Measurements from ENCODE around the gene FUBP3.

GRCh38 chr9:130598188-130598587 lies 18.8 kb downstream of the FUBP3 start:
- TF ChIP-seq CTCF (IDR thresholded peaks at IDR 0.05 in 4 of 5, conservative IDR thresholded peaks at IDR 0.05 in 1 of 5) (no peak), POLR2A (IDR thresholded peaks at IDR 0.05) (no peak)

Measured in gastrocnemius medialis (tissue), 4 donors.